Trophoblast cell (in vitro differentiated cells and primary cell): ENCODE results near the gene DTWD1.
A peak's percentile ranks its signal among the peaks of the same experiment; 100 is the strongest.

Source experiments
- DNase-seq, 2 donors: peaks; one replicate each; pipeline ENCODE4 v3.0.0-alpha.2; 2016
- H2AFZ ChIP-seq: 2 replicates; pipeline ENCODE4 v1.6.1; 2013; ENCODE audit warnings: low read length, moderate library complexity, mild to moderate bottlenecking; ENCODE audit not compliant: insufficient read depth, poor library complexity
- H2AK5ac ChIP-seq: 2 replicates; pipeline ENCODE4 v1.6.1; 2013; ENCODE audit warnings: mild to moderate bottlenecking, low read length
- H2BK120ac ChIP-seq: 2 replicates; pipeline ENCODE4 v1.6.1; 2013; ENCODE audit warnings: low read length, mild to moderate bottlenecking, moderate library complexity; ENCODE audit not compliant: insufficient read depth, poor library complexity
- H2BK12ac ChIP-seq: 2 replicates; pipeline ENCODE4 v1.6.1; 2013; ENCODE audit warnings: mild to moderate bottlenecking, low read length, moderate library complexity
- H2BK5ac ChIP-seq: 2 replicates; pipeline ENCODE4 v1.6.1; 2013; ENCODE audit warnings: low read length, low read depth, moderate library complexity, mild to moderate bottlenecking; ENCODE audit not compliant: poor library complexity
- H3K14ac ChIP-seq: 2 replicates; pipeline ENCODE4 v1.6.1; 2013; ENCODE audit warnings: mild to moderate bottlenecking, low read length
- H3K18ac ChIP-seq: 2 replicates; pipeline ENCODE4 v1.6.1; 2013; ENCODE audit warnings: mild to moderate bottlenecking, low read length
- H3K23ac ChIP-seq: 2 replicates; pipeline ENCODE4 v1.6.1; 2013; ENCODE audit warnings: low read length
- H3K27ac ChIP-seq: 2 replicates; pipeline ENCODE4 v1.5.1; 2013; ENCODE audit warnings: low read depth, mild to moderate bottlenecking, inconsistent platforms, low read length, moderate library complexity
- H3K27me3 ChIP-seq: 2 replicates; pipeline ENCODE4 v1.6.1; 2013; ENCODE audit warnings: inconsistent platforms, mild to moderate bottlenecking, low read length, moderate library complexity; ENCODE audit not compliant: insufficient read depth
- H3K36me3 ChIP-seq, 2 experiments: 1 replicate in 1 of 2; 2 replicates in 1 of 2; pipeline ENCODE4 v1.6.1; 2013; ENCODE audit warnings: low read length in 2 of 2, mild to moderate bottlenecking in 2 of 2, moderate library complexity in 1 of 2; ENCODE audit not compliant: insufficient read depth in 2 of 2, control insufficient read depth in 1 of 2
- H3K4ac ChIP-seq: 2 replicates; pipeline ENCODE4 v1.6.1; 2013; ENCODE audit warnings: low read depth, mild to moderate bottlenecking, low read length, moderate library complexity
- H3K4me1 ChIP-seq, 2 experiments: 1 replicate in 1 of 2; 2 replicates in 1 of 2; pipeline ENCODE4 v1.6.1; 2013; ENCODE audit warnings: low read length in 2 of 2, mild to moderate bottlenecking in 2 of 2, moderate library complexity in 1 of 2; ENCODE audit not compliant: insufficient read depth in 2 of 2, control insufficient read depth in 1 of 2
- H3K4me2 ChIP-seq: 2 replicates; pipeline ENCODE4 v1.6.1; 2013; ENCODE audit warnings: inconsistent platforms, mild to moderate bottlenecking, low read length, moderate library complexity
- H3K4me3 ChIP-seq: 2 replicates; pipeline ENCODE4 v1.5.1; 2013; ENCODE audit warnings: mild to moderate bottlenecking, low read depth, low read length, inconsistent platforms
- H3K79me1 ChIP-seq: one replicate; pipeline ENCODE4 v1.6.1; 2013; ENCODE audit warnings: low read length
- H3K79me2 ChIP-seq: 2 replicates; pipeline ENCODE4 v1.6.1; 2013; ENCODE audit warnings: low read length, mild to moderate bottlenecking; ENCODE audit not compliant: control insufficient read depth, insufficient read depth, poor library complexity
- H3K9ac ChIP-seq: 2 replicates; pipeline ENCODE4 v1.6.1; 2013; ENCODE audit warnings: mild to moderate bottlenecking, low read length
- H3K9me3 ChIP-seq: 2 replicates; pipeline ENCODE4 v1.6.1; 2013; ENCODE audit warnings: low read depth, mild to moderate bottlenecking, control low read depth, inconsistent platforms, low read length; ENCODE audit not compliant: insufficient read depth
- H4K12ac ChIP-seq: 2 replicates; pipeline ENCODE4 v1.6.1; 2013; ENCODE audit warnings: low read depth, mild to moderate bottlenecking, low read length, moderate library complexity
- H4K8ac ChIP-seq: 2 replicates; pipeline ENCODE4 v1.6.1; 2013; ENCODE audit warnings: low read depth, mild to moderate bottlenecking, low read length, moderate library complexity
- H4K91ac ChIP-seq: one replicate; pipeline ENCODE4 v1.6.1; 2013; ENCODE audit warnings: low read depth, mild to moderate bottlenecking, low read length, moderate library complexity
- WGBS: extraction: QIAGEN DNeasy Blood & Tissue Kit; methylation state at CpG from one replicate; pipeline ENCODE4 v1.1.7; 2013; ENCODE audit warnings: missing lambda C conversion rate; ENCODE audit not compliant: insufficient read length, insufficient coverage; ENCODE audit errors: extremely low coverage; 5-methylcytosine and 5-hydroxymethylcytosine counted together

Gene DTWD1

DNA sequence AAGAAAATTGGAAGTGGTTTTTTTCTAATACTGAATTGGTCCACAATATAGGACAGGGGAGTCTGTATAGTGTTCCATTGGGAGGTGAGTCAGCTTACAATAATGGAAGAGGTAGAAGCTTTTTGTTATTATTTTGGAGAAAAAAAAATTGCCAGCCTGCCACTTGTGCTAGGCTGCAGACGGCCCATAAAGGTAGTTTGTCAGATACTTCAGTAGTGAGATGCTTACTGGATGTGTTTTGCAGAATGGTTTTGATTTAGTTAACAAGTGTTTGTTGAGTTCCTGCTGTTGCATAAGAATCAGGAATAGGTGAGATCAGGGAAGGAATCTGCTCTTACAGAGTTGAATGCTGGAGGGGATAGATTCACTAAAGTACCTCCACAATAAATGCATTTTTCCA is 1.0 kb downstream of the DTWD1 start:
- Histone ChIP-seq H3K14ac (no peak overlapping the region), H3K9ac (no peak overlapping the region), H4K91ac (no peak overlapping the region), H3K18ac (no peak overlapping the region), H3K4me2 (peak overlapping the region; percentile 71), H3K27ac (no peak overlapping the region), H3K9me3 (peaks cover 1% of the 10 kb centered on the region), H3K79me2 (peaks cover 2% of the 10 kb centered on the region), H2BK120ac (no peak overlapping the region), H3K36me3 (peaks cover 2 to 4% of the 10 kb centered on the region in 2 experiments), H3K4me3 (no peak overlapping the region), H2AFZ (no peak overlapping the region), H2BK5ac (no peak overlapping the region), H3K79me1 (peaks cover 3% of the 10 kb centered on the region), H3K4ac (peak overlapping the region; percentile 79), H4K8ac (no peak overlapping the region), H4K12ac (no peak overlapping the region), H3K27me3 (no peaks in the 10 kb centered on the region), H2AK5ac (no peak overlapping the region), H2BK12ac (no peak overlapping the region), H3K23ac (no peak overlapping the region), H3K4me1 (peaks cover 0 to 3% of the 10 kb centered on the region in 2 experiments)
- DNase-seq, result no peak
- whole genome bisulfite sequencing, result no CpG with 5 or more reads among the region's 1 CpG

DNA sequence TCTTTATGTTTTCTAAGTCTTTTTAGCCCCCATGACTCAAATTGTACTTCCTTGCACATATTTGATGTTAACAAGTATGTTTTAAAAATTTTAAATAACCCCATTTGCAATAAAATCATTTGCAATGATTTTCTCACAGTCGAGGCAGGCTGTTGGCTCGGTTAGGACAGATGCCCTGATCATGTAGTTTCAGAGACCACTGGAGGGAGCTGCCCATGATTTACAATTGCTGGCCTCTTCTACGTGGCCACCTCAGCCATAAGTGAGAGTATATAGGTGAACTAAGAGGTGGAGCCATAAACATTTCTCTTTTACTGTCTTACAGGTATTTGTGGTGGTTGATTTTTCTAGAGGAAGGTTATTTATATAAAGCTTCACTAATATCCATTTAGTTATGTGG is 1.7 kb downstream of the DTWD1 start:
- H2AFZ ChIP-seq, result no peak overlapping the region
- no peak overlapping the region for H3K18ac ChIP-seq
- no peak overlapping the region for H3K4me3 ChIP-seq
- peaks cover 2% of the 10 kb centered on the region for H3K79me2 ChIP-seq
- no peak overlapping the region for H2AK5ac ChIP-seq
- no peak overlapping the region for H3K4ac ChIP-seq
- peaks cover 0 to 3% of the 10 kb centered on the region in 2 experiments for H3K4me1 ChIP-seq
- WGBS, result no CpG with 5 or more reads among the region's 3 CpGs
- H4K8ac ChIP-seq, result no peak overlapping the region
- H3K4me2 ChIP-seq, result no peak overlapping the region
- no peak overlapping the region for H4K91ac ChIP-seq
- H3K9ac ChIP-seq, result no peak overlapping the region
- no peak for DNase-seq
- no peak overlapping the region for H4K12ac ChIP-seq
- H3K36me3 ChIP-seq, result peaks cover 2 to 4% of the 10 kb centered on the region in 2 experiments
- no peak overlapping the region for H2BK12ac ChIP-seq
- H2BK5ac ChIP-seq, result no peak overlapping the region
- no peaks in the 10 kb centered on the region for H3K27me3 ChIP-seq
- peaks cover 3% of the 10 kb centered on the region for H3K79me1 ChIP-seq
- no peak overlapping the region for H3K14ac ChIP-seq
- H3K27ac ChIP-seq, result no peak overlapping the region
- H3K9me3 ChIP-seq, result peaks cover 1% of the 10 kb centered on the region
- H3K23ac ChIP-seq, result no peak overlapping the region
- no peak overlapping the region for H2BK120ac ChIP-seq

DNA sequence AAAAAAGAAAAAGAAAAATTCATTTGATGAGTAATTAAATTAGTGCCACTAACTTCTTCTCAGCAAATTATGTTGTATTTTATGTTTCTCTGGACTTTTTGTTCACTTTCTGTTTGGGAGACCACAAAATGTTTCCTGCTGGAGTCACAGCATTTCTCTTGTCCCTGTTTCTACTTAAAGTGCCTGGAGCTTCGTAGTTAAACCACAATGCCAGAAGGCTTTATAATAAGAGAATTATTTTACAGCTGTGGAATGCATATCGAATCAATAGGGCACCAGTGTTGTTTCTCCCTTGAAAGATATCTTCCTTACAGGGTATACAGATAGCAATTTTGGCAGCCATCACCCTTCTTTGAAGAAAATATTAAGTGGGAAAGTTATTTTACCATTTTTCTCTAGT is 3.2 kb downstream of the DTWD1 start:
- H4K12ac ChIP-seq, result no peak overlapping the region
- H2BK12ac ChIP-seq, result no peak overlapping the region
- no peak overlapping the region for H3K4me3 ChIP-seq
- H3K27ac ChIP-seq, result no peak overlapping the region
- no peak overlapping the region for H3K18ac ChIP-seq
- H3K4me1 ChIP-seq, result peaks cover 0 to 3% of the 10 kb centered on the region in 2 experiments
- H3K79me1 ChIP-seq, result peaks cover 3% of the 10 kb centered on the region
- H3K27me3 ChIP-seq, result no peaks in the 10 kb centered on the region
- H3K9me3 ChIP-seq, result peaks cover 1% of the 10 kb centered on the region
- no peak overlapping the region for H4K8ac ChIP-seq
- H2BK120ac ChIP-seq, result no peak overlapping the region
- no peak overlapping the region for H3K4ac ChIP-seq
- no peak overlapping the region for H4K91ac ChIP-seq
- no peak overlapping the region for H3K23ac ChIP-seq
- no peak overlapping the region for H3K4me2 ChIP-seq
- H2AFZ ChIP-seq, result no peak overlapping the region
- no peak for DNase-seq
- no peak overlapping the region for H3K14ac ChIP-seq
- no peak overlapping the region for H2AK5ac ChIP-seq
- no peak overlapping the region for H3K9ac ChIP-seq
- H2BK5ac ChIP-seq, result no peak overlapping the region
- peaks cover 2 to 4% of the 10 kb centered on the region in 2 experiments for H3K36me3 ChIP-seq
- H3K79me2 ChIP-seq, result peaks cover 2% of the 10 kb centered on the region
- WGBS, result no CpG with 5 or more reads among the region's 2 CpGs

DNA sequence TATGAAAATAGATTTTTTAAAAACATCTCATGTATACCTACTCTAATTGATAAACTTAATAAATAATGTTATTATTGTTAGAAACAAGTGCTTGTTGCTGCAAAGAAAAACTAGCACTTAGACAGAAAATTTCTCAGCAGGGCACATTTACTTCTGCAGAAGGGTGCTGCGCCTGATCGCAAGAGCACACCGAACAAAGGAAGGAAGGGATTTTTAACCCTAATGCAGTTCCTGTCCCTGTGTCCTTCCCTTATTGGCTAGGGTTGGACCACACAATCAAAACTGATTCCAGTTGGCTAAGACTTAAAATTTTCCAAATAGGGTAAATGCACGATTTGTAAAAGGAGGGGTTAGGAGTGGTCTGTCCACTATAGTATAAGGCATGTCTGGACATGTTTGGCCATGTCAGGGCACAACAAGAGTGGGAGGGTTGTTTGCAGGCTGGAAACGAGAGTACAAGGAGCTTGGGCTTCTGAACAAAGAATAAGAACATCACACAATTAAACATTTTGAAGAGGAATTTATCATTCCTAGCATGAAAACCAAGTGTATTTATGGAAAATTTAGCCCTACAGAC is 4.7 kb downstream of the DTWD1 start:
- no peaks in the 10 kb centered on the region for H3K27me3 ChIP-seq
- no peak overlapping the region for H3K18ac ChIP-seq
- H3K23ac ChIP-seq, result no peak overlapping the region
- WGBS, result no CpG with 5 or more reads among the region's 5 CpGs
- no peak overlapping the region for H3K14ac ChIP-seq
- H3K27ac ChIP-seq, result no peak overlapping the region
- no peak overlapping the region for H4K91ac ChIP-seq
- no peak overlapping the region for H3K4me2 ChIP-seq
- H3K36me3 ChIP-seq, result peaks cover 2 to 4% of the 10 kb centered on the region in 2 experiments
- DNase-seq, result no peak
- H3K9me3 ChIP-seq, result peaks cover 1% of the 10 kb centered on the region
- peaks cover 2% of the 10 kb centered on the region for H3K79me2 ChIP-seq
- no peak overlapping the region for H3K4ac ChIP-seq
- H3K79me1 ChIP-seq, result peaks cover 3% of the 10 kb centered on the region
- no peak overlapping the region for H2BK120ac ChIP-seq
- H2BK5ac ChIP-seq, result no peak overlapping the region
- H3K4me1 ChIP-seq, result peaks cover 0 to 3% of the 10 kb centered on the region in 2 experiments
- no peak overlapping the region for H3K4me3 ChIP-seq
- no peak overlapping the region for H2BK12ac ChIP-seq
- H2AFZ ChIP-seq, result no peak overlapping the region
- no peak overlapping the region for H4K12ac ChIP-seq
- no peak overlapping the region for H4K8ac ChIP-seq
- no peak overlapping the region for H3K9ac ChIP-seq
- no peak overlapping the region for H2AK5ac ChIP-seq
